PC-9 (cell line): ENCODE results near the gene EXD3.

Source experiments
- EZH2 ChIP-seq: fragments of 200-600 bp; sonication (generic); IDR thresholded peaks from 2 replicates; pipeline ENCODE4 v1.8.0; 2017; ENCODE audit warnings: antibody characterized with exemption, low read depth
- TF ChIP-seq, protein P1 (sequence below): fragments of 200-600 bp; sonication (generic); conservative IDR thresholded peaks from 2 replicates; pipeline ENCODE4 v1.6.1; 2017; ENCODE audit warnings: mixed run types, antibody characterized with exemption, mild to moderate bottlenecking, moderate library complexity

DNA sequence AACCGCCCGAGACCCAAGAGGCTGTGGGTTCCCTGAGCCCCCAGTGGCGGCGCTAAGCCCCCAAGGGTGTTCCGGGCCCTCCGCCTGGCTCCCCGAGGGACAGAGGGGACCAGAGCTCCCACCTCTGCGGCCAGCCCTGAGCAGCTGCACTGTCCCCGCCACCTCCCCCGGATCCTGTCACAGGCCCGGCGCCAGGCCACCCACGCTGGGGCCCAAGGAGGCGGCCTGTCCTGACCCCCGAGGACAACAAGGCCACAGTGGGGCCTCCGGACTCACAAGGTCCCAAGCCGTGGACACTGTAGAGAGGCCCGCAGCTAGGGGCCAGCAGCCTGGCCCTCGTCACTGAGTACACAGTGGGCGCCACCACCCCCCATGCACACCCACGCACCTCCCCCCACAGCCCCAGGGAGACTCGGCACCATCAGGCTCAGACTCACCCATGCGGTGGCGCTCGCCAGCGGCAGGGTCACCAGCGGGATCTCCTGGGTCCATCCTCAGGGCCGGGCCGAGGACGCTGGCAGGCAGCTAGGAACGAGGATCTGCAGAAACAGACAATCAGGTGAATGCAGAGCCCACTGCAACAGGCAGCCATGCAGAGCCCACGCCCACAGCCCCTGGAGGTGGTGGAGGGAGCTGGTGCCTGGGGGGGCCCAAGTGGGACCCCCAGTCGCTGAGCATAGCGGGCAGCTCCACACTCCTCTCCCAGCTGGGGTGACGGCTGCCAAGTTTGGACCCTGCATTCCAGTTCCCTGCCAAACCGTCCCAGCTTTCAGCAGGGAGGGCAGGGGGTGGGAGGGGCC is 27.9 kb downstream of the EXD3 start:
- TF ChIP-seq, protein P1, sequence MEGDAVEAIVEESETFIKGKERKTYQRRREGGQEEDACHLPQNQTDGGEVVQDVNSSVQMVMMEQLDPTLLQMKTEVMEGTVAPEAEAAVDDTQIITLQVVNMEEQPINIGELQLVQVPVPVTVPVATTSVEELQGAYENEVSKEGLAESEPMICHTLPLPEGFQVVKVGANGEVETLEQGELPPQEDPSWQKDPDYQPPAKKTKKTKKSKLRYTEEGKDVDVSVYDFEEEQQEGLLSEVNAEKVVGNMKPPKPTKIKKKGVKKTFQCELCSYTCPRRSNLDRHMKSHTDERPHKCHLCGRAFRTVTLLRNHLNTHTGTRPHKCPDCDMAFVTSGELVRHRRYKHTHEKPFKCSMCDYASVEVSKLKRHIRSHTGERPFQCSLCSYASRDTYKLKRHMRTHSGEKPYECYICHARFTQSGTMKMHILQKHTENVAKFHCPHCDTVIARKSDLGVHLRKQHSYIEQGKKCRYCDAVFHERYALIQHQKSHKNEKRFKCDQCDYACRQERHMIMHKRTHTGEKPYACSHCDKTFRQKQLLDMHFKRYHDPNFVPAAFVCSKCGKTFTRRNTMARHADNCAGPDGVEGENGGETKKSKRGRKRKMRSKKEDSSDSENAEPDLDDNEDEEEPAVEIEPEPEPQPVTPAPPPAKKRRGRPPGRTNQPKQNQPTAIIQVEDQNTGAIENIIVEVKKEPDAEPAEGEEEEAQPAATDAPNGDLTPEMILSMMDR, result no peak
- no peak for TF ChIP-seq EZH2
